ENCODE data around the gene DLX2.
A peak's percentile ranks its signal among the peaks of the same experiment; 100 is the strongest.

- TF ChIP-seq, protein P1, sequence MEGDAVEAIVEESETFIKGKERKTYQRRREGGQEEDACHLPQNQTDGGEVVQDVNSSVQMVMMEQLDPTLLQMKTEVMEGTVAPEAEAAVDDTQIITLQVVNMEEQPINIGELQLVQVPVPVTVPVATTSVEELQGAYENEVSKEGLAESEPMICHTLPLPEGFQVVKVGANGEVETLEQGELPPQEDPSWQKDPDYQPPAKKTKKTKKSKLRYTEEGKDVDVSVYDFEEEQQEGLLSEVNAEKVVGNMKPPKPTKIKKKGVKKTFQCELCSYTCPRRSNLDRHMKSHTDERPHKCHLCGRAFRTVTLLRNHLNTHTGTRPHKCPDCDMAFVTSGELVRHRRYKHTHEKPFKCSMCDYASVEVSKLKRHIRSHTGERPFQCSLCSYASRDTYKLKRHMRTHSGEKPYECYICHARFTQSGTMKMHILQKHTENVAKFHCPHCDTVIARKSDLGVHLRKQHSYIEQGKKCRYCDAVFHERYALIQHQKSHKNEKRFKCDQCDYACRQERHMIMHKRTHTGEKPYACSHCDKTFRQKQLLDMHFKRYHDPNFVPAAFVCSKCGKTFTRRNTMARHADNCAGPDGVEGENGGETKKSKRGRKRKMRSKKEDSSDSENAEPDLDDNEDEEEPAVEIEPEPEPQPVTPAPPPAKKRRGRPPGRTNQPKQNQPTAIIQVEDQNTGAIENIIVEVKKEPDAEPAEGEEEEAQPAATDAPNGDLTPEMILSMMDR (IDR thresholded peaks at IDR 0.05): peak in 3 of 4 experiments; percentile 47 to 81 (median 67)
- TF ChIP-seq POLR2A (IDR thresholded peaks at IDR 0.05): no peak
Measured at GRCh38 chr2:172103471-172104272, 972 bp upstream of the DLX2 start.

Data from gastroesophageal sphincter (tissue), 3 donors.